Loucy (cell line): ENCODE data around the gene TCTN3.

ENCODE experiments used
- H2AFZ ChIP-seq: fragments of 200-600 bp; sonication (generic); 2 replicates; pipeline ENCODE4 v1.6.0; 2016; ENCODE audit warnings: antibody characterized with exemption, mild to moderate bottlenecking, low read length, moderate library complexity
- H3F3A ChIP-seq: fragments of 200-600 bp; 2 replicates; pipeline ENCODE4 v1.6.0; 2016; ENCODE audit warnings: antibody characterized with exemption, low read depth, mild to moderate bottlenecking
- H3K27me3 ChIP-seq: fragments of 200-600 bp; sonication (generic); 2 replicates; pipeline ENCODE4 v1.6.1; 2014; ENCODE audit warnings: low read length, mild to moderate bottlenecking; ENCODE audit not compliant: insufficient read depth, poor library complexity, severe bottlenecking
- H3K36me3 ChIP-seq: fragments of 200-600 bp; sonication (generic); 2 replicates; pipeline ENCODE4 v1.6.1; 2016; ENCODE audit warnings: low read length; ENCODE audit not compliant: insufficient read depth
- H3K4me1 ChIP-seq: fragments of 200-600 bp; sonication (generic); 2 replicates; pipeline ENCODE4 v1.5.1; 2014; ENCODE audit warnings: low read length, mild to moderate bottlenecking; ENCODE audit not compliant: insufficient read depth, poor library complexity, severe bottlenecking
- H3K4me2 ChIP-seq: fragments of 200-600 bp; sonication (generic); 2 replicates; pipeline ENCODE4 v1.6.0; 2014; ENCODE audit warnings: antibody characterized with exemption, low read length, low read depth, mild to moderate bottlenecking; ENCODE audit not compliant: poor library complexity, severe bottlenecking
- H3K4me3 ChIP-seq: fragments of 200-600 bp; sonication (generic); 2 replicates; pipeline ENCODE4 v1.5.1; 2014; ENCODE audit warnings: low read length, mild to moderate bottlenecking, mixed read lengths; ENCODE audit not compliant: poor library complexity, severe bottlenecking
- H3K79me2 ChIP-seq: fragments of 200-600 bp; sonication (generic); 2 replicates; pipeline ENCODE4 v1.6.1; 2014; ENCODE audit warnings: low read length; ENCODE audit not compliant: insufficient read depth
- H3K9ac ChIP-seq: fragments of 200-600 bp; sonication (generic); 2 replicates; pipeline ENCODE4 v1.6.0; 2014; ENCODE audit warnings: mild to moderate bottlenecking, low read depth, low read length, moderate library complexity; ENCODE audit not compliant: poor library complexity, severe bottlenecking
- H3K9me2 ChIP-seq: fragments of 200-600 bp; sonication (generic); replicated peaks from 2 replicates; pipeline ENCODE4 v1.6.1; 2016; ENCODE audit warnings: low read depth, low read length, mixed read lengths
- H3K9me3 ChIP-seq: fragments of 200-600 bp; sonication (generic); 2 replicates; pipeline ENCODE4 v1.6.1; 2014; ENCODE audit warnings: mild to moderate bottlenecking, antibody characterized with exemption, low read length, low read depth; ENCODE audit not compliant: insufficient read depth
- H4K20me1 ChIP-seq: fragments of 200-600 bp; sonication (generic); 2 replicates; pipeline ENCODE4 v1.6.0; 2014; ENCODE audit warnings: antibody characterized with exemption, low read length, mild to moderate bottlenecking; ENCODE audit not compliant: insufficient read depth, poor library complexity, severe bottlenecking
- CTCF ChIP-seq: fragments of 200-600 bp; sonication (generic); conservative IDR thresholded peaks from 2 replicates; pipeline ENCODE4 v1.5.1; 2014; ENCODE audit warnings: mild to moderate bottlenecking, antibody characterized with exemption, low read length
- EZH2phosphoT487 ChIP-seq: fragments of 200-600 bp; IDR thresholded peaks from 2 replicates; pipeline ENCODE4 v1.6.1; 2018; ENCODE audit warnings: antibody characterized with exemption, mild to moderate bottlenecking, moderate library complexity, borderline replicate concordance

TCTN3 gene

DNA sequence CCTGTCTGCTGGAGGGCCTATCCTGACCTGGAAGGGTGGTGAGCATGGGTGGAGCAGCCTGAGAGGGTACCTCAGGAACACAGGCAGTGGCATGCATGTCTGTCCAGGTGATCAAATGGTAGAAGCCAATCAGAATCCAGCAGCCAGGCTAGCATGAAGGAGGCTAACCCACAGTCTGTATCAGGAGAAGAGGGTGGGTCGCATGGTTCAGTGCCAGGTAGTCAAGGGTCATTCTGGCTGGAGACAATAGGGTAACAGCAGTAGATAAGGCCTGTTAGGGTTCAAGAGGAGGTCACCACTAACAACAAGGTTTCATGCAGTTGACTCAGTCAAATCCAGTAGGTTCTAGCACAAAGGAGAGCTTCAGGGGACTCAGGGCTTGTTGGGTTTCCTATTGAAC, 47.6 kb downstream of the TCTN3 start:
- H3K27me3 ChIP-seq = no peaks in the 10 kb centered on the region
- no peak overlapping the region for H3K4me3 ChIP-seq
- H3K36me3 ChIP-seq = peaks cover 76% of the 10 kb centered on the region; the same call in 1 of the 2 replicates
- no peaks in the 10 kb centered on the region for H3F3A ChIP-seq
- H3K4me1 ChIP-seq = peaks cover 11% of the 10 kb centered on the region
- TF ChIP-seq EZH2phosphoT487 = no peak
- no peak for TF ChIP-seq CTCF
- H3K9me3 ChIP-seq = peaks cover 1% of the 10 kb centered on the region; the same call in 1 of the 2 replicates
- no peak overlapping the region for H3K9ac ChIP-seq
- H4K20me1 ChIP-seq = peaks cover 18% of the 10 kb centered on the region
- H3K4me2 ChIP-seq = no peak overlapping the region
- no peak overlapping the region for H2AFZ ChIP-seq
- no peaks in the 10 kb centered on the region for H3K9me2 ChIP-seq
- peaks cover 43% of the 10 kb centered on the region for H3K79me2 ChIP-seq

- Histone ChIP-seq H2AFZ (no peak overlapping the region), H4K20me1 (peaks cover 14% of the 10 kb centered on the region), H3K36me3 (peaks cover 79% of the 10 kb centered on the region), H3K9ac (no peak overlapping the region), H3K27me3 (no peaks in the 10 kb centered on the region), H3K9me3 (no peaks in the 10 kb centered on the region), H3F3A (no peaks in the 10 kb centered on the region), H3K9me2 (no peaks in the 10 kb centered on the region), H3K79me2 (peaks cover 32% of the 10 kb centered on the region; the same call in 1 of the 2 replicates), H3K4me3 (no peak overlapping the region), H3K4me2 (no peak overlapping the region), H3K4me1 (peaks cover 6% of the 10 kb centered on the region)
- TF ChIP-seq CTCF = no peak
- TF ChIP-seq EZH2phosphoT487 = no peak
Measured at GRCh38 chr10:95644901-95645300, 48.8 kb downstream of the TCTN3 start.

DNA sequence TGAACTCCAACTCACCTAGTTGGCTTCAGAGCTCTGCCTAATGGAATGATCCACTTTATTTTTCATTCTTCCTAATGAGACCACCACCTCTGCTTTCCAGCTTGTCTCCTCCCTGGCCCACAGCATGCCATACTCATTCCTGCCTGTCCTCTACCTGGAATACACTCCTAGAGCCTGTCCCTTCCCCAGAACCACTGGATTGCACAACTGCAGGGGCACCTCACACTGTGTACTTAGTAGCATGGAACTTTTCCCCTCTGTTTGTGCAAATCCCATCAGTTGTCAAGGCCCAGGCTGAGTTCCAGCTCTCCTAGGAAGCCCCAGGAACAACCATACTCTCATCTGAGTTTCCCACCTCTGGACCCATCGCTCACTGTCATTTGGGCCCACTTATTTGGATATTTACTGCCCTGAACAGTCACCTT, 52.8 kb downstream of the TCTN3 start:
- Histone ChIP-seq H3K4me1 (peaks cover 4% of the 10 kb centered on the region), H4K20me1 (peaks cover 11% of the 10 kb centered on the region), H3K9me3 (no peaks in the 10 kb centered on the region), H3K9ac (no peak overlapping the region), H3K36me3 (peaks cover 84% of the 10 kb centered on the region), H3K27me3 (no peaks in the 10 kb centered on the region), H3K79me2 (no peaks in the 10 kb centered on the region; the same call in 1 of the 2 replicates), H3F3A (no peaks in the 10 kb centered on the region), H3K4me2 (no peak overlapping the region), H3K4me3 (no peak overlapping the region), H2AFZ (no peak overlapping the region), H3K9me2 (no peaks in the 10 kb centered on the region)
- TF ChIP-seq CTCF = no peak
- no peak for TF ChIP-seq EZH2phosphoT487
